Skeletal muscle tissue (tissue), 4 donors: ENCODE data around the gene LYPD3. TPM values are rescaled to one million over a fixed set of nuclear protein-coding genes. Genes with fewer than 3 reads are reported as not detected.

ENCODE experiments used
- H3K27ac ChIP-seq: one replicate; pipeline ENCODE4 v1.7.0; 2013; ENCODE audit warnings: mild to moderate bottlenecking, low read depth, low read length, inconsistent platforms
- H3K27me3 ChIP-seq, 3 donors: one replicate each; pipeline ENCODE4 v1.7.0; 2013; ENCODE audit warnings: low read length in 3 of 3; ENCODE audit not compliant: control insufficient read depth in 3 of 3, insufficient read depth in 3 of 3
- H3K36me3 ChIP-seq, 3 donors: one replicate each; pipeline ENCODE4 v1.7.0; 2013; ENCODE audit warnings: low read length in 3 of 3; ENCODE audit not compliant: control insufficient read depth in 3 of 3, insufficient read depth in 3 of 3
- H3K4me1 ChIP-seq, 3 donors: one replicate each; pipeline ENCODE4 v1.7.0; 2013; ENCODE audit warnings: low read length in 3 of 3, mild to moderate bottlenecking in 3 of 3; ENCODE audit not compliant: control insufficient read depth in 3 of 3, insufficient read depth in 3 of 3
- H3K4me3 ChIP-seq, 3 donors: one replicate each; pipeline ENCODE4 v1.7.0; 2013; ENCODE audit warnings: low read length in 3 of 3
- H3K9ac ChIP-seq, 3 donors: one replicate each; pipeline ENCODE4 v1.7.0; 2013; ENCODE audit warnings: low read length in 3 of 3, mild to moderate bottlenecking in 3 of 3, moderate library complexity in 2 of 3, low read depth in 1 of 3
- H3K9me3 ChIP-seq, 3 donors: one replicate each; pipeline ENCODE4 v1.7.0; 2013; ENCODE audit warnings: low read length in 3 of 3; ENCODE audit not compliant: control insufficient read depth in 3 of 3
- total RNA-seq: library from RNA; depleted of rRNA; stranded (reverse); fragments of >200 nt; gene quantifications from one replicate; pipeline ENCODE4 v1.2.3, GENCODE V29; 2014
- donor health status: Osteomylitis.

The LYPD3 gene
- total RNA-seq, 1 donor from 2014 or later = not detected

- no peaks in the 10 kb centered on the region for H3K4me1 ChIP-seq
Measured at GRCh38 chr19:43425567-43426392, 39.6 kb downstream of the LYPD3 start.

GRCh38 chr19:43423779-43424178, 41.6 kb downstream of the LYPD3 start:
- Histone ChIP-seq H3K27ac (no peak overlapping the region), H3K9ac (no peak overlapping the region), H3K4me1 (no peaks in the 10 kb centered on the region), H3K4me3 (no peak overlapping the region), H3K36me3 (no peaks in the 10 kb centered on the region), H3K27me3 (no peaks in the 10 kb centered on the region), H3K9me3 (no peaks in the 10 kb centered on the region)

More at GRCh38 chr19:43425567-43426392, 39.6 kb downstream of the LYPD3 start:
- no peaks in the 10 kb centered on the region for H3K9me3 ChIP-seq
- H3K4me3 ChIP-seq = no peak overlapping the region
- H3K36me3 ChIP-seq = no peaks in the 10 kb centered on the region
- H3K27me3 ChIP-seq = no peaks in the 10 kb centered on the region
- H3K9ac ChIP-seq = no peak overlapping the region
- no peak overlapping the region for H3K27ac ChIP-seq

GRCh38 chr19:43422689-43423066, 42.7 kb downstream of the LYPD3 start:
- H3K4me1 ChIP-seq = no peaks in the 10 kb centered on the region
- H3K9me3 ChIP-seq = no peaks in the 10 kb centered on the region
- no peak overlapping the region for H3K27ac ChIP-seq
- no peak overlapping the region for H3K4me3 ChIP-seq
- H3K9ac ChIP-seq = no peak overlapping the region
- no peaks in the 10 kb centered on the region for H3K36me3 ChIP-seq
- no peaks in the 10 kb centered on the region for H3K27me3 ChIP-seq

GRCh38 chr19:43422000-43422688, 43.3 kb downstream of the LYPD3 start:
- Histone ChIP-seq H3K27me3 (no peaks in the 10 kb centered on the region), H3K9ac (no peak overlapping the region), H3K36me3 (no peaks in the 10 kb centered on the region), H3K4me1 (no peaks in the 10 kb centered on the region), H3K9me3 (no peaks in the 10 kb centered on the region), H3K27ac (no peak overlapping the region), H3K4me3 (no peak overlapping the region)

- H3K9ac ChIP-seq = no peak overlapping the region
- no peaks in the 10 kb centered on the region for H3K27me3 ChIP-seq
- H3K36me3 ChIP-seq = no peaks in the 10 kb centered on the region
- H3K9me3 ChIP-seq = no peaks in the 10 kb centered on the region
- no peaks in the 10 kb centered on the region for H3K4me1 ChIP-seq
- H3K27ac ChIP-seq = no peak overlapping the region
- no peak overlapping the region for H3K4me3 ChIP-seq
Measured at GRCh38 chr19:43420954-43421353, 44.5 kb downstream of the LYPD3 start.

- no peaks in the 10 kb centered on the region for H3K9me3 ChIP-seq
- no peaks in the 10 kb centered on the region for H3K36me3 ChIP-seq
- no peak overlapping the region for H3K27ac ChIP-seq
- no peaks in the 10 kb centered on the region for H3K4me1 ChIP-seq
- H3K4me3 ChIP-seq = no peak overlapping the region
- H3K9ac ChIP-seq = no peak overlapping the region
- H3K27me3 ChIP-seq = no peaks in the 10 kb centered on the region
Measured at GRCh38 chr19:43416951-43417623, 48.3 kb downstream of the LYPD3 start.

- no peaks in the 10 kb centered on the region for H3K27me3 ChIP-seq
- no peaks in the 10 kb centered on the region for H3K36me3 ChIP-seq
- H3K4me3 ChIP-seq = no peak within 1 kb of the TSS
- H3K9ac ChIP-seq = no peak within 1 kb of the TSS
- no peak within 1 kb of the TSS for H3K27ac ChIP-seq
- H3K4me1 ChIP-seq = no peaks in the 10 kb centered on the region
- H3K9me3 ChIP-seq = no peaks in the 10 kb centered on the region
Measured at GRCh38 chr19:43414554-43414953, 50.9 kb downstream of the LYPD3 start, which contains the start of gene TEX101. Gene TEX101, plus strand, starts transcription at chr19:43414890. Its CDS starts 1,030 bp downstream, at chr19:43415920.

GRCh38 chr19:43412441-43412840, 53.0 kb downstream of the LYPD3 start:
- Histone ChIP-seq H3K4me1 (no peaks in the 10 kb centered on the region), H3K36me3 (no peaks in the 10 kb centered on the region), H3K9me3 (no peaks in the 10 kb centered on the region), H3K4me3 (no peak overlapping the region), H3K9ac (no peak overlapping the region), H3K27ac (no peak overlapping the region), H3K27me3 (no peaks in the 10 kb centered on the region)
